GM12878 (cell line): ENCODE data around the gene FAM210A. TPM values are rescaled to one million over a fixed set of nuclear protein-coding genes. Genes with fewer than 3 reads are reported as not detected.

Experiments
- ASH2L ChIP-seq: fragments of 300-600, 200-600 bp; sonication (generic); IDR thresholded peaks from 2 replicates; pipeline ENCODE4 v1.6.1; 2017; ENCODE audit warnings: low read depth, mild to moderate bottlenecking, borderline replicate concordance
- BCL11A ChIP-seq: IDR thresholded peaks from 2 replicates; pipeline ENCODE4 v1.6.1; 2011; ENCODE audit warnings: low read depth, low read length
- CBX3 ChIP-seq: fragments of 200-600 bp; sonication (generic); IDR thresholded peaks from 2 replicates; pipeline ENCODE4 v1.6.1; 2016; ENCODE audit warnings: low read depth, borderline replicate concordance
- ETV6 ChIP-seq, 2 experiments: fragments of 450-650 bp in 1 of 2; IDR thresholded peaks in 1 of 2; conservative IDR thresholded peaks in 1 of 2; 2 replicates each; pipeline ENCODE4 v1.6.1; 2014; ENCODE audit warnings: antibody characterized with exemption in 1 of 2, borderline replicate concordance in 1 of 2, low read depth in 1 of 2, mild to moderate bottlenecking in 1 of 2, moderate library complexity in 1 of 2
- FOXK2 ChIP-seq: fragments of 450-650 bp; IDR thresholded peaks from 2 replicates; pipeline ENCODE4 v1.6.1; 2017; ENCODE audit warnings: mild to moderate bottlenecking, moderate library complexity
- FOXM1 ChIP-seq: IDR thresholded peaks from 2 replicates; pipeline ENCODE4 v1.6.1; 2012; ENCODE audit warnings: low read depth, mild to moderate bottlenecking, inconsistent platforms, low read length, moderate library complexity
- IKZF1 ChIP-seq: fragments of 450-650 bp; conservative IDR thresholded peaks from 2 replicates; pipeline ENCODE4 v1.6.1; 2017; ENCODE audit warnings: antibody characterized with exemption, mild to moderate bottlenecking
- IRF4 ChIP-seq: IDR thresholded peaks from 2 replicates; pipeline ENCODE4 v1.6.1; 2011; ENCODE audit warnings: low read depth, low read length
- NBN ChIP-seq: fragments of 450-650 bp; IDR thresholded peaks from 2 replicates; pipeline ENCODE4 v1.6.1; 2016
- NFYA ChIP-seq: IDR thresholded peaks from 2 replicates; pipeline ENCODE4 v1.6.1; 2011; ENCODE audit warnings: low read depth, mild to moderate bottlenecking, low read length, improper control_type of control experiment, borderline replicate concordance
- NR2F1 ChIP-seq: fragments of 450-650 bp; conservative IDR thresholded peaks from 2 replicates; pipeline ENCODE4 v1.6.1; 2017; ENCODE audit warnings: mild to moderate bottlenecking
- RELA ChIP-seq: fragments of 450-650 bp; IDR thresholded peaks from 2 replicates; pipeline ENCODE4 v1.8.0; 2014; ENCODE audit warnings: borderline replicate concordance; ENCODE audit not compliant: partially characterized antibody
- SMC3 ChIP-seq: IDR thresholded peaks from 2 replicates; pipeline ENCODE4 v1.6.1; 2011; ENCODE audit warnings: low read length, improper control_type of control experiment, borderline replicate concordance
- WRNIP1 ChIP-seq: IDR thresholded peaks from 2 replicates; pipeline ENCODE4 v1.6.1; 2011; ENCODE audit warnings: low read depth, low read length, improper control_type of control experiment, borderline replicate concordance
- YY1 ChIP-seq: IDR thresholded peaks from 2 replicates; pipeline ENCODE4 v1.6.1; 2011; ENCODE audit warnings: low read depth, mild to moderate bottlenecking, low read length
- ZNF217 ChIP-seq: fragments of 450-650 bp; IDR thresholded peaks from 2 replicates; pipeline ENCODE4 v1.6.1; 2017; ENCODE audit warnings: antibody characterized with exemption, mild to moderate bottlenecking
- ZNF274 ChIP-seq: IDR thresholded peaks from one replicate; pipeline ENCODE4 v1.8.0; 2011; ENCODE audit not compliant: insufficient read length, insufficient read depth
- ZZZ3 ChIP-seq: IDR thresholded peaks from 2 replicates; pipeline ENCODE4 v1.6.1; 2011; ENCODE audit warnings: low read depth; ENCODE audit not compliant: control insufficient read depth, insufficient read length
- polyA plus RNA-seq, 11 experiments: library from polyadenylated mRNA; depleted of rRNA in 4 of 11; unstranded in 6 of 11; stranded (reverse) in 5 of 11; fragments of >200 nt; fragmentation: Nextera tagmentation in 4 of 11; fragmentation: Illumina TruSeq in 1 of 11; extraction: Ambion mirVana in 4 of 11; extraction: Trizol in 1 of 11; gene quantifications; 1 replicate in 1 of 11; 2 replicates in 10 of 11; pipeline versions ENCODE4 v1.2.1 to v1.2.3, GENCODE V29; 2011 to 2016; ENCODE audit warnings: inconsistent platforms in 2 of 11, missing spikeins in 2 of 11, low read depth in 1 of 11
- total RNA-seq, 4 experiments: library from RNA; depleted of rRNA in 3 of 4; stranded (reverse); fragments of >200 nt in 3 of 4; fragmentation: Illumina TruSeq in 1 of 4; extraction: Trizol in 1 of 4; gene quantifications; 2 replicates each; pipeline versions ENCODE4 v1.2.1 to v1.2.3, GENCODE V29; 2013 to 2021
- TF ChIP-seq, protein P1 (sequence below): IDR thresholded peaks from 2 replicates; pipeline ENCODE4 v1.6.1; 2011; ENCODE audit warnings: borderline replicate concordance, low read depth, mild to moderate bottlenecking, moderate library complexity, low read length; ENCODE audit not compliant: insufficient read depth, poor library complexity, severe bottlenecking
- TF ChIP-seq, protein P2 (sequence below): IDR thresholded peaks from 2 replicates; pipeline ENCODE4 v1.6.1; 2012; ENCODE audit warnings: low read length, inconsistent platforms
- TF ChIP-seq, protein P3 (sequence below): fragments of 450-650 bp; formaldehyde crosslinking; IDR thresholded peaks from 2 replicates; pipeline ENCODE4 v1.4.0; 2022; ENCODE audit warnings: mild to moderate bottlenecking, moderate library complexity
- TF ChIP-seq, protein P4 (sequence below), 3 experiments: IDR thresholded peaks in 2 of 3; conservative IDR thresholded peaks in 1 of 3; 2 replicates each; pipeline ENCODE4 v1.5.1; 2011; ENCODE audit warnings: low read depth in 3 of 3, low read length in 3 of 3, mild to moderate bottlenecking in 3 of 3, control low read depth in 2 of 3, moderate library complexity in 2 of 3, inconsistent platforms in 1 of 3, mixed read lengths in 1 of 3; ENCODE audit not compliant: control insufficient read depth in 2 of 3, insufficient read depth in 1 of 3; ENCODE audit errors: extremely low read depth in 1 of 3

The FAM210A gene
- total and polyA plus RNA-seq, 10 of the 15 experiments (the other 5 are each of a cell fraction or from before 2014, with no cell fraction given) = 10.3 to 56.3 (median 17.7) TPM

DNA sequence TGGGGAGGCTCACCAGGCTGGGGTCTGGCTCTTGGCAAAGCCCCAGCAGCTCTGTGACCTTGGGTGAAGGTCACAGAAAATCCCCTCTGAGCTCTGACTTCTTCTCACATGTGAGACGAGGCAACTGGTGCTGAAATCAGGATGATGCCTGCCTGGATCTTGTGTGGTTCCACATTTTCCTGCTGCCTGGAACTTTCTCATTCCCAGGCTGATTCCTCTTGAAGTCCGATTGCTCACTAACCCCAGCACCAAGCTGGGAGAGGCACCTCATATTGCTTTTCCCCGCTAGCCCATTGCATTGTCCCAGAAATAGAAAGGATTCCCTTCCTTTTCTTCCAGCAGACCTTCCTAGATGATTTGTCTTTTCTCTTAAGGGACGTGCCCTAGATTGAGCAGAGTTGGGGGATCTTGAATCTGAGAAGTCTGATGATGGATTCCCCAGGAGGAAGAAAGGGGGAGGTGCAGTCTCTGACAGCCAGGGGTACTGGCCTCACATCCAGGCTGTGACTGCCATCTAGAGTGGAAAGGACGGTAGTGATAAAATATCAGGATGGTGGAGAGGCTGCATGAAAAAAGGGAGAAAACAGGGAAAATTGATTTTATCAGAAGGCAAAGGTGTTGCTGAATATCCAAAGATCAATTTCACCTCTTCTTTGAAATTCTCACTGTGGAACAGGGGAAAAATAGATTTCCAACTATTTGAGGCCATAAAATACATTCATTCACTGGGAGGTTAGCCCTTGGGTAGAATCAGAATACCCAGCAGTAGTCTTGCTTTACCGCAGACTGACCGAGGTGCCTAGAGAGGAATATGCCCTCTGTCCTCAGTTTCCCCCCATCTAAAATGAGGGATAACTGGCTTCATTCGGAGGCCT is 96.3 kb downstream of the FAM210A start (continued):
- TF ChIP-seq, protein P1, sequence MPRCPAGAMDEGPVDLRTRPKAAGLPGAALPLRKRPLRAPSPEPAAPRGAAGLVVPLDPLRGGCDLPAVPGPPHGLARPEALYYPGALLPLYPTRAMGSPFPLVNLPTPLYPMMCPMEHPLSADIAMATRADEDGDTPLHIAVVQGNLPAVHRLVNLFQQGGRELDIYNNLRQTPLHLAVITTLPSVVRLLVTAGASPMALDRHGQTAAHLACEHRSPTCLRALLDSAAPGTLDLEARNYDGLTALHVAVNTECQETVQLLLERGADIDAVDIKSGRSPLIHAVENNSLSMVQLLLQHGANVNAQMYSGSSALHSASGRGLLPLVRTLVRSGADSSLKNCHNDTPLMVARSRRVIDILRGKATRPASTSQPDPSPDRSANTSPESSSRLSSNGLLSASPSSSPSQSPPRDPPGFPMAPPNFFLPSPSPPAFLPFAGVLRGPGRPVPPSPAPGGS = no peak
- TF ChIP-seq NR2F1 (0 out of 2 replicates have a peak, but pooled peaks have one; percentile 28), CBX3 (no peak), RELA (no peak), YY1 (peak; percentile 68; the same call in 1 of the 2 replicates), FOXK2 (no peak), BCL11A (no peak), ZNF217 (no peak), IRF4 (0 out of 2 replicates have a peak, but pooled peaks have one; percentile 55), ZZZ3 (no peak), WRNIP1 (no peak), SMC3 (peak; percentile 99), NFYA (no peak), IKZF1 (peak; percentile 67), ZNF274 (no peak), ETV6 (conservative IDR thresholded peaks at IDR 0.05 in 1 of 2, IDR thresholded peaks at IDR 0.05 in 1 of 2; ENCODE audit: borderline replicate concordance in 1 of 2, low read depth in 1 of 2) (no peak), FOXM1 (peak; percentile 58; the same call in 1 of the 2 replicates), ASH2L (no peak), NBN (peak; percentile 78)
- TF ChIP-seq, protein P2, sequence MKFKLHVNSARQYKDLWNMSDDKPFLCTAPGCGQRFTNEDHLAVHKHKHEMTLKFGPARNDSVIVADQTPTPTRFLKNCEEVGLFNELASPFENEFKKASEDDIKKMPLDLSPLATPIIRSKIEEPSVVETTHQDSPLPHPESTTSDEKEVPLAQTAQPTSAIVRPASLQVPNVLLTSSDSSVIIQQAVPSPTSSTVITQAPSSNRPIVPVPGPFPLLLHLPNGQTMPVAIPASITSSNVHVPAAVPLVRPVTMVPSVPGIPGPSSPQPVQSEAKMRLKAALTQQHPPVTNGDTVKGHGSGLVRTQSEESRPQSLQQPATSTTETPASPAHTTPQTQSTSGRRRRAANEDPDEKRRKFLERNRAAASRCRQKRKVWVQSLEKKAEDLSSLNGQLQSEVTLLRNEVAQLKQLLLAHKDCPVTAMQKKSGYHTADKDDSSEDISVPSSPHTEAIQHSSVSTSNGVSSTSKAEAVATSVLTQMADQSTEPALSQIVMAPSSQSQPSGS = no peak
- TF ChIP-seq, protein P3, sequence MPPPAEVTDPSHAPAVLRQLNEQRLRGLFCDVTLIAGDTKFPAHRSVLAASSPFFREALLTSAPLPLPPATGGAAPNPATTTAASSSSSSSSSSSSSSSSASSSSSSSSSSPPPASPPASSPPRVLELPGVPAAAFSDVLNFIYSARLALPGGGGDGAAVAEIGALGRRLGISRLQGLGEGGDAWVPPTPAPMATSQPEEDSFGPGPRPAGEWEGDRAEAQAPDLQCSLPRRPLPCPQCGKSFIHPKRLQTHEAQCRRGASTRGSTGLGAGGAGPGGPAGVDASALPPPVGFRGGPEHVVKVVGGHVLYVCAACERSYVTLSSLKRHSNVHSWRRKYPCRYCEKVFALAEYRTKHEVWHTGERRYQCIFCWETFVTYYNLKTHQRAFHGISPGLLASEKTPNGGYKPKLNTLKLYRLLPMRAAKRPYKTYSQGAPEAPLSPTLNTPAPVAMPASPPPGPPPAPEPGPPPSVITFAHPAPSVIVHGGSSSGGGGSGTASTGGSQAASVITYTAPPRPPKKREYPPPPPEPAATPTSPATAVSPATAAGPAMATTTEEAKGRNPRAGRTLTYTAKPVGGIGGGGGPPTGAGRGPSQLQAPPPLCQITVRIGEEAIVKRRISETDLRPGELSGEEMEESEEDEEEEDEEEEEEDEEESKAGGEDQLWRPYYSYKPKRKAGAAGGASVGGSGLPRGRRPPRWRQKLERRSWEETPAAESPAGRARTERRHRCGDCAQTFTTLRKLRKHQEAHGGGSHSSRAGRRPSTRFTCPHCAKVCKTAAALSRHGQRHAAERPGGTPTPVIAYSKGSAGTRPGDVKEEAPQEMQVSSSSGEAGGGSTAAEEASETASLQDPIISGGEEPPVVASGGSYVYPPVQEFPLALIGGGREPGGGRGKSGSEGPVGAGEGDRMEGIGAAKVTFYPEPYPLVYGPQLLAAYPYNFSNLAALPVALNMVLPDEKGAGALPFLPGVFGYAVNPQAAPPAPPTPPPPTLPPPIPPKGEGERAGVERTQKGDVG (CRISPR knock-in tag) = no peak
- TF ChIP-seq, protein P4, sequence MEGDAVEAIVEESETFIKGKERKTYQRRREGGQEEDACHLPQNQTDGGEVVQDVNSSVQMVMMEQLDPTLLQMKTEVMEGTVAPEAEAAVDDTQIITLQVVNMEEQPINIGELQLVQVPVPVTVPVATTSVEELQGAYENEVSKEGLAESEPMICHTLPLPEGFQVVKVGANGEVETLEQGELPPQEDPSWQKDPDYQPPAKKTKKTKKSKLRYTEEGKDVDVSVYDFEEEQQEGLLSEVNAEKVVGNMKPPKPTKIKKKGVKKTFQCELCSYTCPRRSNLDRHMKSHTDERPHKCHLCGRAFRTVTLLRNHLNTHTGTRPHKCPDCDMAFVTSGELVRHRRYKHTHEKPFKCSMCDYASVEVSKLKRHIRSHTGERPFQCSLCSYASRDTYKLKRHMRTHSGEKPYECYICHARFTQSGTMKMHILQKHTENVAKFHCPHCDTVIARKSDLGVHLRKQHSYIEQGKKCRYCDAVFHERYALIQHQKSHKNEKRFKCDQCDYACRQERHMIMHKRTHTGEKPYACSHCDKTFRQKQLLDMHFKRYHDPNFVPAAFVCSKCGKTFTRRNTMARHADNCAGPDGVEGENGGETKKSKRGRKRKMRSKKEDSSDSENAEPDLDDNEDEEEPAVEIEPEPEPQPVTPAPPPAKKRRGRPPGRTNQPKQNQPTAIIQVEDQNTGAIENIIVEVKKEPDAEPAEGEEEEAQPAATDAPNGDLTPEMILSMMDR (IDR thresholded peaks at IDR 0.05 in 2 of 3, conservative IDR thresholded peaks at IDR 0.05 in 1 of 3; ENCODE audit: control insufficient read depth in 2 of 3, extremely low read depth in 1 of 3, insufficient read depth in 1 of 3, low read depth in 3 of 3, low read length in 3 of 3) = peak; percentile 76 to 98 (median 81)
